H1 (cell line): Measurements from ENCODE around the gene MGAT4D. TPM values are rescaled to one million over a fixed set of nuclear protein-coding genes. Genes with fewer than 3 reads are reported as not detected.

Source experiments
- CTCF ChIA-PET: fragments of 300-600 bp; sonication (Branson Sonifier 250); formaldehyde crosslinking; loops from one replicate; lab custom pipeline; 2021; ENCODE audit not compliant: partially characterized antibody; lab: Charles Lee
- POLR2A ChIA-PET: fragments of 300-600 bp; sonication (Branson Sonifier 250); formaldehyde crosslinking; loops from one replicate; lab custom pipeline; 2021; ENCODE audit warnings: inconsistent platforms; ENCODE audit not compliant: partially characterized antibody; lab: Charles Lee
- DNase-seq, 2 experiments: peaks; one replicate each; pipeline versions ENCODE4 v3.0.0 to v3.0.0-alpha.2; 2010 to 2022; ENCODE audit warnings: low spot score in 2 of 2, low read depth in 1 of 2, mixed read lengths in 1 of 2
- FAIRE-seq: peaks from 2 replicates; lab custom pipeline; 2011; peaks lifted over from hg19 to GRCh38; lab: Jason Lieb, UNC
- H2AFZ ChIP-seq: 2 replicates; pipeline ENCODE4 v1.8.1; 2012; ENCODE audit warnings: low read length, inconsistent platforms
- H2AK5ac ChIP-seq: 2 replicates; pipeline ENCODE4 v1.6.1; 2013; ENCODE audit warnings: low read depth, low read length
- H2BK120ac ChIP-seq: replicated peaks from 2 replicates; pipeline ENCODE3; 2013; ENCODE audit warnings: low read depth, low read length, inconsistent platforms
- H2BK12ac ChIP-seq: 2 replicates; pipeline ENCODE4 v1.6.1; 2013; ENCODE audit warnings: low read depth, low read length
- H2BK15ac ChIP-seq: 2 replicates; pipeline ENCODE4 v1.6.1; 2013; ENCODE audit warnings: low read length
- H2BK20ac ChIP-seq: 2 replicates; pipeline ENCODE4 v1.6.1; 2013; ENCODE audit warnings: low read length
- H2BK5ac ChIP-seq: 2 replicates; pipeline ENCODE4 v1.6.1; 2013; ENCODE audit warnings: low read depth, low read length
- H3K14ac ChIP-seq: 2 replicates; pipeline ENCODE4 v1.6.1; 2013; ENCODE audit warnings: inconsistent platforms; ENCODE audit not compliant: insufficient read length
- H3K18ac ChIP-seq: 2 replicates; pipeline ENCODE4 v1.6.1; 2013; ENCODE audit warnings: low read length; ENCODE audit errors: extremely low read depth
- H3K23ac ChIP-seq: 2 replicates; pipeline ENCODE4 v1.6.1; 2013; ENCODE audit warnings: inconsistent platforms; ENCODE audit not compliant: insufficient read length
- H3K23me2 ChIP-seq: 2 replicates; pipeline ENCODE4 v1.6.1; 2013; ENCODE audit warnings: low read depth, low read length
- H3K27ac ChIP-seq: 2 replicates; pipeline ENCODE4 v1.6.1; 2011; ENCODE audit warnings: low read depth, low read length, inconsistent platforms
- H3K27me3 ChIP-seq, 4 experiments: replicated peaks in 1 of 4; 1 replicate in 1 of 4; 2 replicates in 3 of 4; pipeline versions ENCODE4 v1.6.1 to v1.8.1; 2011 to 2013; ENCODE audit warnings: low read length in 3 of 4, mild to moderate bottlenecking in 3 of 4, inconsistent platforms in 2 of 4, mixed read lengths in 2 of 4, moderate library complexity in 1 of 4; ENCODE audit not compliant: control insufficient read depth in 3 of 4, insufficient read depth in 3 of 4; ENCODE audit errors: extremely low read depth in 1 of 4
- H3K36me3 ChIP-seq, 4 experiments: 2 replicates each; pipeline versions ENCODE4 v1.6.1 to v1.8.1; 2011 to 2013; ENCODE audit warnings: mild to moderate bottlenecking in 4 of 4, low read length in 3 of 4, moderate library complexity in 2 of 4, control low read depth in 1 of 4, inconsistent platforms in 1 of 4; ENCODE audit not compliant: insufficient read depth in 4 of 4, control insufficient read depth in 2 of 4
- H3K4ac ChIP-seq: replicated peaks from 2 replicates; pipeline ENCODE3; 2013; ENCODE audit warnings: low read length, low read depth, mixed read lengths, inconsistent platforms; ENCODE audit not compliant: insufficient read length
- H3K4me1 ChIP-seq, 4 experiments: replicated peaks in 1 of 4; 1 replicate in 1 of 4; 2 replicates in 3 of 4; pipeline versions ENCODE4 v1.6.1 to v1.8.1; 2011 to 2013; ENCODE audit warnings: low read length in 3 of 4, inconsistent platforms in 2 of 4, mixed read lengths in 1 of 4; ENCODE audit not compliant: insufficient read depth in 4 of 4, control insufficient read depth in 3 of 4
- H3K4me2 ChIP-seq, 2 experiments: 2 replicates each; pipeline versions ENCODE4 v1.6.1 to v1.8.1; 2011 to 2013; ENCODE audit warnings: low read depth in 2 of 2, low read length in 2 of 2, control low read depth in 1 of 2, inconsistent platforms in 1 of 2, mild to moderate bottlenecking in 1 of 2; ENCODE audit not compliant: insufficient read depth in 1 of 2
- H3K4me3 ChIP-seq, 4 experiments: fragments of 200-600, 300-600 bp in 1 of 4; sonication (generic), shearing (Covaris generic), sonication (Bioruptor Twin) in 1 of 4; 2 replicates each; pipeline versions ENCODE4 v1.5.1 to v1.8.1; 2011 to 2016; ENCODE audit warnings: low read length in 4 of 4, low read depth in 3 of 4, control low read depth in 2 of 4, inconsistent platforms in 2 of 4, mild to moderate bottlenecking in 2 of 4, mixed read lengths in 1 of 4, moderate library complexity in 1 of 4; ENCODE audit not compliant: insufficient read depth in 2 of 4; ENCODE audit errors: extremely low read depth in 1 of 4
- H3K56ac ChIP-seq: replicated peaks from 2 replicates; pipeline ENCODE3; 2013; ENCODE audit warnings: low read depth, mild to moderate bottlenecking, mixed read lengths, low read length, inconsistent platforms; ENCODE audit not compliant: insufficient read length
- H3K79me1 ChIP-seq: 2 replicates; pipeline ENCODE4 v1.6.1; 2013; ENCODE audit warnings: low read depth, low read length, control low read depth
- H3K79me2 ChIP-seq, 2 experiments: 2 replicates each; pipeline versions ENCODE4 v1.6.1 to v1.8.1; 2012 to 2013; ENCODE audit warnings: low read length in 2 of 2, mild to moderate bottlenecking in 2 of 2, inconsistent platforms in 1 of 2; ENCODE audit not compliant: insufficient read depth in 2 of 2, control insufficient read depth in 1 of 2
- H3K9ac ChIP-seq, 4 experiments: replicated peaks in 1 of 4; 1 replicate in 1 of 4; 2 replicates in 3 of 4; pipeline versions ENCODE4 v1.6.1 to v1.8.1; 2011 to 2013; ENCODE audit warnings: low read depth in 3 of 4, low read length in 3 of 4, control low read depth in 2 of 4, mild to moderate bottlenecking in 2 of 4, moderate library complexity in 2 of 4, inconsistent platforms in 1 of 4; ENCODE audit errors: extremely low read depth in 1 of 4
- H3K9me3 ChIP-seq, 2 experiments: 2 replicates each; pipeline versions ENCODE4 v1.6.1 to v1.8.1; 2012 to 2013; ENCODE audit warnings: mild to moderate bottlenecking in 2 of 2, moderate library complexity in 2 of 2, control low read depth in 1 of 2, inconsistent platforms in 1 of 2, low read depth in 1 of 2, low read length in 1 of 2, mixed read lengths in 1 of 2; ENCODE audit not compliant: insufficient read depth in 2 of 2
- H4K20me1 ChIP-seq, 2 experiments: replicated peaks in 1 of 2; 2 replicates each; pipeline versions ENCODE3 to v1.8.1; 2011 to 2013; ENCODE audit warnings: inconsistent platforms in 2 of 2, low read length in 2 of 2, mild to moderate bottlenecking in 1 of 2; ENCODE audit not compliant: insufficient read depth in 2 of 2, control insufficient read depth in 1 of 2
- H4K5ac ChIP-seq: 2 replicates; pipeline ENCODE4 v1.6.1; 2013; ENCODE audit warnings: low read length, low read depth, mixed read lengths, inconsistent platforms; ENCODE audit not compliant: insufficient read length
- H4K8ac ChIP-seq: 2 replicates; pipeline ENCODE4 v1.8.0; 2013; ENCODE audit warnings: mild to moderate bottlenecking, moderate library complexity, low read length, inconsistent platforms; ENCODE audit not compliant: insufficient read depth; ENCODE audit errors: extremely low read depth
- H4K91ac ChIP-seq: replicated peaks from 2 replicates; pipeline ENCODE3; 2013; ENCODE audit warnings: low read length, mixed read lengths, inconsistent platforms; ENCODE audit not compliant: insufficient read length
- CTBP2 ChIP-seq: IDR thresholded peaks from 2 replicates; pipeline ENCODE4 v1.7.0; 2011; ENCODE audit warnings: borderline replicate concordance, mild to moderate bottlenecking, moderate library complexity, mixed read lengths, low read length; ENCODE audit not compliant: insufficient read depth, insufficient read length
- EP300 ChIP-seq, 2 experiments: IDR thresholded peaks; 1 replicate in 1 of 2; 2 replicates in 1 of 2; pipeline ENCODE4 v1.6.1; 2011 to 2012; ENCODE audit warnings: low read depth in 2 of 2, low read length in 2 of 2, mild to moderate bottlenecking in 2 of 2, borderline replicate concordance in 1 of 2, inconsistent platforms in 1 of 2, moderate library complexity in 1 of 2
- GABPA ChIP-seq: IDR thresholded peaks from 2 replicates; pipeline ENCODE4 v1.6.1; 2011; ENCODE audit warnings: mild to moderate bottlenecking, low read length, moderate library complexity, borderline replicate concordance; ENCODE audit not compliant: insufficient read depth
- JUN ChIP-seq: IDR thresholded peaks from 2 replicates; pipeline ENCODE4 v1.6.1; 2011; ENCODE audit warnings: low read depth, mild to moderate bottlenecking, improper control_type of control experiment, low read length
- SP2 ChIP-seq: IDR thresholded peaks from 2 replicates; pipeline ENCODE4 v1.6.1; 2012; ENCODE audit warnings: mild to moderate bottlenecking, low read length, inconsistent platforms
- WGBS, 2 experiments: shearing (Covaris generic) in 1 of 2; methylation state at CpG; one replicate each; pipeline versions ENCODE4 v1.1.6 to v1.1.7; 2013 to 2015; ENCODE audit warnings: low lambda C conversion rate in 2 of 2, mixed read lengths in 2 of 2, inconsistent platforms in 1 of 2, low coverage in 1 of 2, missing lambda C conversion rate in 1 of 2; ENCODE audit not compliant: insufficient replicate concordance in 2 of 2, insufficient coverage in 1 of 2, insufficient read length in 1 of 2; ENCODE audit errors: extremely low coverage in 1 of 2, missing lambda C conversion rate in 1 of 2; 5-methylcytosine and 5-hydroxymethylcytosine counted together
- polyA plus RNA-seq, 7 experiments: library from polyadenylated mRNA; depleted of rRNA in 3 of 7; stranded (reverse) in 5 of 7; unstranded in 2 of 7; fragments of >200 nt in 5 of 7; fragments of 200-250 nt in 2 of 7; gene quantifications; 1 replicate in 5 of 7; 2 replicates in 1 of 7; 4 replicates in 1 of 7; pipeline versions ENCODE4 v1.2.1 to v1.2.3, GENCODE V29; 2011 to 2013; ENCODE audit warnings: missing spikeins in 2 of 7, mixed read lengths in 2 of 7
- total RNA-seq: library from RNA; stranded (reverse); fragmentation: NEBNext Ultra II Directional; extraction: Animal tissue kit (Norgen Biotek cat#: 25700); gene quantifications from 2 replicates; pipeline ENCODE4 v1.2.1, GENCODE V29; 2021
- TF ChIP-seq, protein P1 (sequence below): IDR thresholded peaks from 2 replicates; pipeline ENCODE4 v1.6.1; 2012; ENCODE audit warnings: inconsistent platforms
- TF ChIP-seq, protein P2 (sequence below): IDR thresholded peaks from 2 replicates; pipeline ENCODE4 v1.6.1; 2012; ENCODE audit warnings: low read length, inconsistent platforms

Gene MGAT4D
- total and polyA plus RNA-seq, 2 of the 8 experiments (the other 6 are each of a cell fraction or from before 2014, with no cell fraction given) = not detected

DNA sequence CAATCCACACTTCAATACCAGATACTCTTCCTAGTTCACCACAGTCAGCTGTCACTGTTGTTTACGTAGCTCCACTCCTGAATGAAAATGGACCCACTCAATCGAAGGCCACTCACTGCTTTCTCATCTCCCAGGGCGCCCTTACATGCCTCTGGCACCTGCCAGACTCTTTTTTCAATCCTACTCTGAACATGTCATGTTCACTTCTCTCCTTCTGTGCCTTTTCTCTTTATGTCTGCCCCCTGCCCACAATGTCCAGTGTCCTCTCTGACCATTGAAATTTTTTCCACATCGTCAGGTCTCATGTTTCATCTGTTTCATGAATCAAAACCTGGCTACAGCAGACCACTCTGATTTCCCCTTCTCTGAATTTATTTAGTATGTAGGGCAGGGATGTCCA is 1.3 kb upstream of the MGAT4D start:
- WGBS, 2 experiments = 87% methylated on average over 4 of the region's 4 CpGs; no CpG with 5 or more reads in 1 of the 2 experiments
- Histone ChIP-seq H3K23ac (no peak overlapping the region), H4K91ac (no peak overlapping the region), H3K36me3 (no peaks in the 10 kb centered on the region), H3K4ac (no peak overlapping the region), H4K8ac (no peak overlapping the region), H3K56ac (no peak overlapping the region), H3K4me1 (peaks cover 0 to 4% (median 1%) of the 10 kb centered on the region in 4 experiments; a peak in 4 of 7 replicates), H3K79me1 (no peaks in the 10 kb centered on the region), H2BK12ac (no peak overlapping the region), H3K9me3 (no peaks in the 10 kb centered on the region), H2BK20ac (no peak overlapping the region), H3K18ac (no peak overlapping the region), H3K23me2 (peaks cover 8% of the 10 kb centered on the region), H3K79me2 (no peaks in the 10 kb centered on the region), H3K27ac (no peak overlapping the region)
- FAIRE-seq (no peak), DNase-seq (no peak)
- TF ChIP-seq EP300 (IDR thresholded peaks at IDR 0.05; ENCODE audit: borderline replicate concordance in 1 of 2, low read depth in 2 of 2, low read length in 2 of 2) (no peak), GABPA (no peak), CTBP2 (no peak), SP2 (no peak), JUN (no peak)
- TF ChIP-seq, protein P1, sequence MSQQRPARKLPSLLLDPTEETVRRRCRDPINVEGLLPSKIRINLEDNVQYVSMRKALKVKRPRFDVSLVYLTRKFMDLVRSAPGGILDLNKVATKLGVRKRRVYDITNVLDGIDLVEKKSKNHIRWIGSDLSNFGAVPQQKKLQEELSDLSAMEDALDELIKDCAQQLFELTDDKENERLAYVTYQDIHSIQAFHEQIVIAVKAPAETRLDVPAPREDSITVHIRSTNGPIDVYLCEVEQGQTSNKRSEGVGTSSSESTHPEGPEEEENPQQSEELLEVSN = no peak
- TF ChIP-seq, protein P2, sequence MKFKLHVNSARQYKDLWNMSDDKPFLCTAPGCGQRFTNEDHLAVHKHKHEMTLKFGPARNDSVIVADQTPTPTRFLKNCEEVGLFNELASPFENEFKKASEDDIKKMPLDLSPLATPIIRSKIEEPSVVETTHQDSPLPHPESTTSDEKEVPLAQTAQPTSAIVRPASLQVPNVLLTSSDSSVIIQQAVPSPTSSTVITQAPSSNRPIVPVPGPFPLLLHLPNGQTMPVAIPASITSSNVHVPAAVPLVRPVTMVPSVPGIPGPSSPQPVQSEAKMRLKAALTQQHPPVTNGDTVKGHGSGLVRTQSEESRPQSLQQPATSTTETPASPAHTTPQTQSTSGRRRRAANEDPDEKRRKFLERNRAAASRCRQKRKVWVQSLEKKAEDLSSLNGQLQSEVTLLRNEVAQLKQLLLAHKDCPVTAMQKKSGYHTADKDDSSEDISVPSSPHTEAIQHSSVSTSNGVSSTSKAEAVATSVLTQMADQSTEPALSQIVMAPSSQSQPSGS = no peak
- TF ChIP-seq, all 59 proteins: peak for 0
- Histone ChIP-seq H3K4me2 (no peak overlapping the region), H2AFZ (no peak overlapping the region), H2AK5ac (no peak overlapping the region), H3K9ac (no peak overlapping the region), H4K5ac (no peak overlapping the region), H3K14ac (no peak overlapping the region), H2BK5ac (no peak overlapping the region), H2BK15ac (no peak overlapping the region), H4K20me1 (no peaks in the 10 kb centered on the region), H3K27me3 (peaks cover 19 to 39% (median 31%) of the 10 kb centered on the region in 4 experiments), H3K4me3 (no peak overlapping the region), H2BK120ac (no peak overlapping the region)
- POLR2A ChIA-PET = interaction anchor here (0.6 to 2.0 kb wide), 3 partner anchors 25 to 113 kb away, joined by 3 to 5 read pairs (median 4); partner anchors contain the start of genes CLGN and ELMOD2
- CTCF ChIA-PET = interaction anchor here (0.7 to 1.5 kb wide), 5 partner anchors 16 to 271 kb away, joined by 3 to 5 read pairs (median 4); no protein-coding TSS in a partner anchor
